Measurements from ENCODE around the gene MIOX.
"Not testable (repeated sequence)": the region's sequence is repeated elsewhere in the genome, so short reads cannot be mapped to it uniquely, and the experiment has no call there.

MIOX gene

GRCh38 chr22:50529897-50530579 is 43.4 kb downstream of the MIOX start, which contains the start of gene TYMP:
Gene TYMP (minus strand): TSS chr22:50530012. CDS start chr22:50529709, 303 bp downstream.
- DNase-seq: peak; percentile 61 to 78

- no peak for DNase-seq
These were observed 43.9 kb downstream of the MIOX start for GRCh38 chr22:50530580-50530876.

- peak; percentile 74 to 86 for DNase-seq
These were observed 44.4 kb downstream of the MIOX start for GRCh38 chr22:50530877-50531545.

DNA sequence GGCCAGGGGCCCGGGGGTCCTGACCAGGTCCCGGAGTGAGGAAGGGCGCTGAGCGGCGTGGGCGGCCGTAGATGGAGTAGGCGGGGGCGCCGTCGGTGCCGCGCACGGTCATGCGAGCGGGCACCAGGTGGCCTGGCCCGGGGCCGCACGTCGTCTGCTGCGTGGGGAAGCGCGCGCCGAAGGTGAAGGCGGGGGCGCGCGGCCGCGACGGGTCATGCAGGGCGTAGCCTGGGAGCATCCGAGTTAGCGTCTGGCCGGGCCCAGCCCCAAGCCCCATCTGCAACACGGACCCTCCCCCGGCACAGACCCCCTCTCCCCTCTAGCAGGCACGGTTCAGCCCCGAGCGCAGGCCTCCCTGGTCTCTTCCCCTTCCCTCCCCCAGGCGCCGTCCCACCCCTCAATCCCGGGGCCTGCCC is 44.9 kb downstream of the MIOX start:
- peak; percentile 62 to 82 for DNase-seq

DNA sequence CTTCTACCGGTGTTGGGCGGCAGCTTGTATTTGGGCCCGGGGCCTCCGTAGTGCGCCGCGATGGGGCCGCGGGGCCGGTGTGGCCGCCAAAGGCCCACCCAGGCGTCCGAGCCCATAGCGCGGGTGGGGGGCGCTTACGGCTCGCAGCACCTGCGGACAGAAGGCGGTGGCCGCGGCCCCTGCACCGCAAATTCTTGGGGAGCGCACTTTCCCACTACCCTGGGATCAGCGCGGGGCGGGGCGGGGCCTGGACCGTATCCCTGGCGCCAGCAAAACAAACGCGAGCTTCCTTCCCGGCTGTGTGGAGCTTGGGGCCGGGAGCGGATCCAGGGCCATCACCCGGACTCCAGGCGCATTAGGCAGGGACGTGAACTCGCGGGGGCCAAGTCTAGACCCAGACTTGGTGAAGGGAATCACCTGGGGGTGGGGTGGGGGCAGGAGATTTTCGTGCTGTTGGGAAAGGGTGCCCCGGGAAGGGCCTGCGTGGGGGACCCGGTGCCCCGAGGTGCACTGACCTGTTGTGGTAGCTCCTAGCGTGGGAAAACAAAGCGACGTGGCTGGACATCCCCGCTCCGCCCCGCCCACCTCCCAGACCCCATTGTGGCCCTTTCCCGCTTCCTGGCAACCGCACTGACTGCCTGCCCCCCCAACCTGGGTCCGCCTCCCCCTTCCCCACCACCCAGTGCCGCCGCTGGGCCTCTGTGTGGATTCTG is 45.5 kb downstream of the MIOX start:
- no peak for DNase-seq

GRCh38 chr22:50532824-50533796 is 46.5 kb downstream of the MIOX start:
- no peak for DNase-seq

GRCh38 chr22:50533856-50534711 is 47.4 kb downstream of the MIOX start:
- DNase-seq: not testable (repeated sequence)

GRCh38 chr22:50535113-50535512 is 48.5 kb downstream of the MIOX start:
- no peak for DNase-seq

GRCh38 chr22:50536226-50536625 is 49.6 kb downstream of the MIOX start:
- no peak for DNase-seq

- DNase-seq: no peak
These were observed 51.1 kb downstream of the MIOX start for GRCh38 chr22:50537765-50538164.

Measured in activated CD4-positive, alpha-beta T cell treated with anti-CD3 and anti-CD28 coated beads for 4 hours (primary cell).